Activated CD4-positive, alpha-beta T cell treated with anti-CD3 and anti-CD28 coated beads, Interleukin-2, amount 10 ng/mL, durations not matched to agents 7 days and 5 days (primary cell): Measurements from ENCODE around the gene DCT. TPM values are rescaled to one million over a fixed set of nuclear protein-coding genes. Genes with fewer than 3 reads are reported as not detected.

Experiments used
- CTCF ChIA-PET: fragments of 350-600 bp; sonication (Branson Sonifier 250); formaldehyde crosslinking; loops from one replicate; lab custom pipeline; 2021; ENCODE audit warnings: antibody characterized with exemption; lab: Charles Lee
- POLR2A ChIA-PET: fragments of 350-600 bp; sonication (Branson Sonifier 250); formaldehyde crosslinking; loops from one replicate; lab custom pipeline; 2021; ENCODE audit warnings: antibody characterized with exemption; lab: Charles Lee
- DNase-seq: peaks from one replicate; pipeline ENCODE4 v3.0.0-alpha.2; 2020
- H3K27ac Mint-ChIP-seq: one replicate; pipeline ENCODE4 v1.8.0; 2021; ENCODE audit warnings: mild to moderate bottlenecking, moderate library complexity, mixed read lengths
- H3K27me3 Mint-ChIP-seq: one replicate; pipeline ENCODE4 v1.8.0; 2021; ENCODE audit warnings: mixed read lengths
- H3K36me3 Mint-ChIP-seq: one replicate; pipeline ENCODE4 v1.8.0; 2021; ENCODE audit warnings: low read depth, mixed read lengths
- H3K4me1 Mint-ChIP-seq: one replicate; pipeline ENCODE4 v1.8.0; 2021; ENCODE audit warnings: mixed read lengths
- H3K4me3 Mint-ChIP-seq: one replicate; pipeline ENCODE4 v1.8.0; 2021; ENCODE audit warnings: mild to moderate bottlenecking, moderate library complexity, mixed read lengths
- H3K9me3 Mint-ChIP-seq: one replicate; pipeline ENCODE4 v1.8.0; 2021; ENCODE audit warnings: mixed read lengths
- total RNA-seq, 2 experiments: library from RNA; stranded (reverse); gene quantifications; one replicate each; pipeline ENCODE4 v1.2.3, GENCODE V29; 2021

Gene DCT
- total RNA-seq, 2 experiments from 2014 or later: 0.15 to 0.20 TPM

- Mint-ChIP-seq H3K36me3 (peaks cover 3% of the 10 kb centered on the region), H3K4me1 (peaks cover 8% of the 10 kb centered on the region), H3K27ac (no peak overlapping the region), H3K4me3 (no peak overlapping the region), H3K9me3 (peaks cover 16% of the 10 kb centered on the region), H3K27me3 (peaks cover 2% of the 10 kb centered on the region)
- ChIA-PET POLR2A (no interaction called here), CTCF (no interaction called here)
- no peak for DNase-seq
Measured at GRCh38 chr13:94414141-94414540, 65.3 kb downstream of the DCT start.

DNA sequence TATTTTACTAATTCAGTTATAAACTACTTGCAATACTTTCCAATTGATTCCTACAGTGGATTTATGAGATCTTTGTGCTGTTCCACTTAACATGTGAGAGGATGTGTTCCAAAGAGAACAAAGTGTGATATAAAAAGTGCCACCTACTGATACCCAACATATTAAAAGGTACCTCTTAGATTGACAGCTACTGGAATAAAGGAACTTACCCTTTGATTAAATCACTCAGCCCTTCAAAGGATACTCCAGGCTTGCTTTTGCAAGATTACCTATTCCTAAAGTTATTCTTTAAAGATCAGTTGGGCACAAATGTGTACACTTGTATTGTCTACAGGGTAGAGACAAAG, 65.9 kb downstream of the DCT start:
- H3K27me3 Mint-ChIP-seq: peaks cover 2% of the 10 kb centered on the region
- DNase-seq: no peak
- CTCF ChIA-PET: no interaction called here
- POLR2A ChIA-PET: no interaction called here
- peaks cover 16% of the 10 kb centered on the region for H3K9me3 Mint-ChIP-seq
- no peak overlapping the region for H3K27ac Mint-ChIP-seq
- no peak overlapping the region for H3K4me3 Mint-ChIP-seq
- H3K4me1 Mint-ChIP-seq: peaks cover 3% of the 10 kb centered on the region
- H3K36me3 Mint-ChIP-seq: no peaks in the 10 kb centered on the region

- Mint-ChIP-seq H3K4me1 (no peaks in the 10 kb centered on the region), H3K9me3 (peaks cover 14% of the 10 kb centered on the region), H3K36me3 (no peaks in the 10 kb centered on the region), H3K4me3 (no peak overlapping the region), H3K27ac (no peak overlapping the region), H3K27me3 (peaks cover 2% of the 10 kb centered on the region)
- ChIA-PET POLR2A (no interaction called here), CTCF (no interaction called here)
- DNase-seq: no peak
Measured at GRCh38 chr13:94412870-94413597, 66.4 kb downstream of the DCT start.

- H3K27me3 Mint-ChIP-seq: peaks cover 2% of the 10 kb centered on the region
- H3K4me1 Mint-ChIP-seq: no peaks in the 10 kb centered on the region
- ChIA-PET POLR2A (no interaction called here), CTCF (no interaction called here)
- H3K9me3 Mint-ChIP-seq: peaks cover 5% of the 10 kb centered on the region
- no peak overlapping the region for H3K4me3 Mint-ChIP-seq
- DNase-seq: no peak
- H3K36me3 Mint-ChIP-seq: no peaks in the 10 kb centered on the region
- H3K27ac Mint-ChIP-seq: no peak overlapping the region
Measured at GRCh38 chr13:94411747-94412146, 67.7 kb downstream of the DCT start.

DNA sequence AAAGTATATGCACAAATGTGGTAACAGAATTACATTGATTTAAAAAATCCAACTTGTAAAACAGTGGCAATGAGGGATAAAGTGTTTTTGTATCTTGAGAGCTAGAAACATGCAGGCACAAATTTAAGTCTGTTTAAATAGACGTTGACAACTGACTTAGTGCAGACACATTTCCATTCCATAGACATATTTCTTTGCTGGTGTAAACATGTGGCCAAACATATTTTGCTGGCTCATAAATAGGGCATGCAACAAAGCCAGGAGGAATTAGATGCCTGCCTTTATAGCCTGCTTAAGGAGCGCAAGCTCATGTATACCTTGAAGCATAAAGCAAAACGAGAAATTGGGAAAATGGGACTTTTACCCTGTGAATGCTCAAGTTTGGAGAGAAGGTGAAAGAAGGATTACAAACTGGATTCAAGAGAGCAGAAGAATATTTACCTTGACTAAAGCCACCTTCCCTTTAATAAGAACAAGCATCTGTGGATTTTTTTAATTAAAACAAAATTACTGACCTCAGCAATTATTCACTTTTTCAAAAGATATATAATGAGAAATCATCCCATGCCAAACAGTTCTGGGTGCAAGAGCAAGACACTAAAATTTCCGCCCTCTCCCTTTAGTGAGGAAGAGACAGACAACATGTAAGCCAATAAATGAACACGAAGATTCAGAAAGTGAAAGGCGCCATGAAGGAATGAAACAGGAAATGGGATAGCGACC, 71.0 kb downstream of the DCT start:
- Mint-ChIP-seq H3K4me1 (no peaks in the 10 kb centered on the region), H3K27me3 (peaks cover 2% of the 10 kb centered on the region), H3K9me3 (peaks cover 4% of the 10 kb centered on the region), H3K36me3 (no peaks in the 10 kb centered on the region), H3K4me3 (no peak overlapping the region), H3K27ac (no peak overlapping the region)
- CTCF ChIA-PET: interaction anchor here (0.6 kb wide), 1 partner anchor 67 kb away, joined by 4 read pairs; no protein-coding TSS in a partner anchor
- no peak for DNase-seq
- POLR2A ChIA-PET: no interaction called here

DNA sequence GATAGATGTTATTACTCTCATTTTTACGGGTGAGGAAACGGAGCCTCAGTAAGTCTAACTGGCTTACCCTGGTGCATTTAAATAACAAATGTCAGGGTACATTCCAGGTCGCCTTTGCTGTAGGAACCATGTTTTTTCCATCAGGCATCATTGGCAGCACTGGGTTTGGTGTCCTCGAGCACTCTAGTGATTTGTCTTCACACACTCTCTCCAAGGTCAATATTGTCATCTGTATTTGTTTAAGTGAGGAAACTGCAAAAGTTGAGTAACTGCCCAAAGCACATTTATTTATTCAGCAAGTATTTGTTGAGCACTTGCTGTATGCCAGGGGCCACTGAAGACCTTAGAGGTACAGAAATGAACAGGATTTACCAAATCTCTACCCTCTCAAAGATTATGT, 78.6 kb downstream of the DCT start:
- no peak for DNase-seq
- POLR2A ChIA-PET: no interaction called here
- Mint-ChIP-seq H3K9me3 (peaks cover 2% of the 10 kb centered on the region), H3K4me1 (no peaks in the 10 kb centered on the region), H3K27ac (no peak overlapping the region), H3K27me3 (peaks cover 9% of the 10 kb centered on the region), H3K4me3 (no peak overlapping the region), H3K36me3 (no peaks in the 10 kb centered on the region)
- CTCF ChIA-PET: no interaction called here

GRCh38 chr13:94399812-94400211, 79.7 kb downstream of the DCT start:
- H3K27ac Mint-ChIP-seq: no peak overlapping the region
- DNase-seq: no peak
- no peaks in the 10 kb centered on the region for H3K36me3 Mint-ChIP-seq
- peaks cover 9% of the 10 kb centered on the region for H3K27me3 Mint-ChIP-seq
- ChIA-PET POLR2A (no interaction called here), CTCF (no interaction called here)
- H3K9me3 Mint-ChIP-seq: peaks cover 2% of the 10 kb centered on the region
- H3K4me3 Mint-ChIP-seq: no peak overlapping the region
- H3K4me1 Mint-ChIP-seq: no peaks in the 10 kb centered on the region

- no peaks in the 10 kb centered on the region for H3K4me1 Mint-ChIP-seq
- H3K27me3 Mint-ChIP-seq: peaks cover 9% of the 10 kb centered on the region
- H3K4me3 Mint-ChIP-seq: no peak overlapping the region
- no peak for DNase-seq
- ChIA-PET POLR2A (no interaction called here), CTCF (interaction anchor here (1.7 kb wide), 1 partner anchor 11 kb away, joined by 5 read pairs; no protein-coding TSS in a partner anchor)
- H3K36me3 Mint-ChIP-seq: no peaks in the 10 kb centered on the region
- H3K9me3 Mint-ChIP-seq: peaks cover 2% of the 10 kb centered on the region
- no peak overlapping the region for H3K27ac Mint-ChIP-seq
Measured at GRCh38 chr13:94395860-94396259, 83.6 kb downstream of the DCT start.

- H3K27me3 Mint-ChIP-seq: peaks cover 6% of the 10 kb centered on the region
- no peak overlapping the region for H3K4me3 Mint-ChIP-seq
- no peak for DNase-seq
- ChIA-PET POLR2A (no interaction called here), CTCF (no interaction called here)
- H3K27ac Mint-ChIP-seq: no peak overlapping the region
- peaks cover 1% of the 10 kb centered on the region for H3K9me3 Mint-ChIP-seq
- H3K4me1 Mint-ChIP-seq: no peaks in the 10 kb centered on the region
- H3K36me3 Mint-ChIP-seq: no peaks in the 10 kb centered on the region
Measured at GRCh38 chr13:94394723-94395122, 84.8 kb downstream of the DCT start.

DNA sequence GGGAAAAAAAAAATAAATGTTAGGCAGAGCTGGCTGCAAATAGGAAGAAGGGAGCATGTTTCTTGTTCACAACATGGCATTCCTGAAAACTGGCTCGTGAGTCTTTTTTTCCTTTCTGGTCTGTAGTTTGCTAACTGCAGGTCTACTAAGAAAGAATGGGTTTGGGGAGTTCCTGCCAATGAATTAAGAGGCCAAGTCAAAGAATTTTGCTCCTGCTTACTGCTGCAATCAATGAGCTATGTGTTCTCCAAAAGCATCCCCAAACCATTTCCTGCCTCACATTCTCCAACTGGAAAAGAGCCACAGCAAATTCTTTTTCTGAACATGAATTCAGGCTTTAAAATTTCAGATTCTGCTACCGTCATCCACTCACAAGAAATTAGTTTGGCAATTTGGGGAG, 88.6 kb downstream of the DCT start:
- no peaks in the 10 kb centered on the region for H3K4me1 Mint-ChIP-seq
- H3K9me3 Mint-ChIP-seq: no peaks in the 10 kb centered on the region
- ChIA-PET CTCF (no interaction called here), POLR2A (no interaction called here)
- H3K27ac Mint-ChIP-seq: no peak overlapping the region
- H3K27me3 Mint-ChIP-seq: no peaks in the 10 kb centered on the region
- no peaks in the 10 kb centered on the region for H3K36me3 Mint-ChIP-seq
- no peak for DNase-seq
- H3K4me3 Mint-ChIP-seq: no peak overlapping the region

DNA sequence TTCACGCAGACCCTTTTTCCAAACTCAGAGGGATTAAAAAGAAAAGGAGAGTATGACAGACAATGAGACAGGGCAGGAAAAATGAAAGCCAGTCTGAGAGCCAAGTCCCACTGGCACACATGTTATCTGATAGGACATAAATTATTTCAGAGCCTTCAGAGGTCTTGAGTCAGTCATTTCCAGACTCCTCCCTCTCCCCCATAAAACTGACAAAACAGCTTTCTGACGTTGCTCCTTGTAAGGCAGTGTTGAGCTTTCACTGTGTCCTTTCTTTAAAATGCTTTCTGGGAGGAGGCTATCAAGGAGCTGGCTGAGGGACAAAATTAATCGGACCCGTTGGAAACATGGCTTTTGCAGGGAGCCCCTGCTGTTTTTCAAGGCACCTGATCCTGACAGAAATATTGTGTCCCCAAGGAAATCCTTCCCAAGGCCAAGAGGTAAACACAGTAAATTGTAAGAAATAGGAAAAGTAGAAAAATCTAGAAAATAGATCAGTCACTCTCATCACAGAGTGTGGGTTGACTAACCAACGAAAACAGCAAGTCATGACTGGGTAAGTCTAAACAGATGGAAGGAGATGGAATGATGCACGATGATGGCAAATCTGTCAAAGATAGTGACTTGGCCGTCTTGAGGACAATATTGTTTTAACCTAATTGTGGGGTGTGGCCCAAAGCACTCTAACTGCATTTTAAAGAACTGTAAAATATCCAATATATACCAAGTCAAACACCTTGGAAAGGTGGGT, 89.7 kb downstream of the DCT start:
- no peak overlapping the region for H3K27ac Mint-ChIP-seq
- CTCF ChIA-PET: no interaction called here
- H3K36me3 Mint-ChIP-seq: no peaks in the 10 kb centered on the region
- no peaks in the 10 kb centered on the region for H3K9me3 Mint-ChIP-seq
- POLR2A ChIA-PET: no interaction called here
- no peak overlapping the region for H3K4me3 Mint-ChIP-seq
- DNase-seq: no peak
- H3K27me3 Mint-ChIP-seq: no peaks in the 10 kb centered on the region
- no peaks in the 10 kb centered on the region for H3K4me1 Mint-ChIP-seq

- Mint-ChIP-seq H3K27me3 (no peaks in the 10 kb centered on the region), H3K9me3 (no peaks in the 10 kb centered on the region), H3K4me3 (no peak overlapping the region), H3K36me3 (no peaks in the 10 kb centered on the region), H3K27ac (no peak overlapping the region), H3K4me1 (no peaks in the 10 kb centered on the region)
- CTCF ChIA-PET: no interaction called here
- POLR2A ChIA-PET: no interaction called here
- no peak for DNase-seq
Measured at GRCh38 chr13:94387047-94387446, 92.4 kb downstream of the DCT start.
